ENCODE measurements around the gene CCL4. TPM values are rescaled to one million over a fixed set of nuclear protein-coding genes. Genes with fewer than 3 reads are reported as not detected.
A peak's percentile ranks its signal among the peaks of the same experiment; 100 is the strongest.

CCL4 gene
- total RNA-seq, 6 donors from 2014 or later, result 5.7 to 24.0 (median 14.1) TPM

- H3K27ac ChIP-seq, result no peak overlapping the region
- H3K4me3 ChIP-seq, result no peak overlapping the region
- 89 to 90% methylated on average over 8 of the region's 8 CpGs for WGBS, 2 donors
- H3K36me3 ChIP-seq, result no peaks in the 10 kb centered on the region
- H3K4me1 ChIP-seq, result no peaks in the 10 kb centered on the region
- H3K27me3 ChIP-seq, result no peaks in the 10 kb centered on the region
- TF ChIP-seq EP300 (IDR thresholded peaks at IDR 0.05) (no peak), POLR2A (IDR thresholded peaks at IDR 0.05) (no peak), POLR2AphosphoS5 (IDR thresholded peaks at IDR 0.05) (no peak), CTCF (IDR thresholded peaks at IDR 0.05) (no peak)
- DNase-seq, result peak in 1 of 2 donors; percentile 21
- no peaks in the 10 kb centered on the region for H3K9me3 ChIP-seq
- ATAC-seq (ENCODE audit: low FRiP score in 2 of 2), result no peak
Observed at GRCh38 chr17:36142806-36143205, 39.2 kb downstream of the CCL4 start.

- H3K27me3 ChIP-seq, result no peaks in the 10 kb centered on the region
- 94 to 100% methylated on average over 2 of the region's 2 CpGs for WGBS, 2 donors
- no peaks in the 10 kb centered on the region for H3K9me3 ChIP-seq
- DNase-seq, result no peak
- peaks cover 0 to 4% (median 2%) of the 10 kb centered on the region in 4 donors for H3K4me1 ChIP-seq
- TF ChIP-seq CTCF (IDR thresholded peaks at IDR 0.05) (no peak), EP300 (IDR thresholded peaks at IDR 0.05) (no peak), POLR2AphosphoS5 (IDR thresholded peaks at IDR 0.05) (no peak), POLR2A (IDR thresholded peaks at IDR 0.05) (no peak)
- peak in 1 of 2 donors; percentile 23 for ATAC-seq (ENCODE audit: low FRiP score in 2 of 2)
- H3K4me3 ChIP-seq, result no peak overlapping the region
- no peak overlapping the region for H3K27ac ChIP-seq
- H3K36me3 ChIP-seq, result no peaks in the 10 kb centered on the region
Observed at GRCh38 chr17:36144014-36144413, 40.4 kb downstream of the CCL4 start.

- TF ChIP-seq POLR2A (IDR thresholded peaks at IDR 0.05), result no peak
- no peak for TF ChIP-seq EP300 (IDR thresholded peaks at IDR 0.05)
- no peak for TF ChIP-seq CTCF (IDR thresholded peaks at IDR 0.05)
- no peak for TF ChIP-seq POLR2AphosphoS5 (IDR thresholded peaks at IDR 0.05)
- DNase-seq (no peak), ATAC-seq (ENCODE audit: low FRiP score in 2 of 2) (no peak)
- Histone ChIP-seq H3K27me3 (no peaks in the 10 kb centered on the region), H3K4me3 (no peak overlapping the region), H3K27ac (no peak overlapping the region), H3K36me3 (no peaks in the 10 kb centered on the region), H3K4me1 (peaks cover 0 to 9% (median 3%) of the 10 kb centered on the region in 4 donors), H3K9me3 (no peaks in the 10 kb centered on the region)
- WGBS, 2 donors, result 75% methylated on average over 5 of the region's 5 CpGs
Observed at GRCh38 chr17:36144981-36145729, 41.5 kb downstream of the CCL4 start.

GRCh38 chr17:36147601-36148000, 44.0 kb downstream of the CCL4 start:
- Histone ChIP-seq H3K9me3 (no peaks in the 10 kb centered on the region), H3K4me1 (peaks cover 0 to 9% (median 3%) of the 10 kb centered on the region in 4 donors), H3K4me3 (no peak overlapping the region), H3K27me3 (no peaks in the 10 kb centered on the region), H3K36me3 (no peaks in the 10 kb centered on the region), H3K27ac (no peak overlapping the region)
- 62 to 72% methylated on average over 3 of the region's 3 CpGs for WGBS, 2 donors
- ATAC-seq (ENCODE audit: low FRiP score in 2 of 2) (no peak), DNase-seq (no peak)
- TF ChIP-seq POLR2AphosphoS5 (IDR thresholded peaks at IDR 0.05) (no peak), POLR2A (IDR thresholded peaks at IDR 0.05) (no peak), CTCF (IDR thresholded peaks at IDR 0.05) (no peak), EP300 (IDR thresholded peaks at IDR 0.05) (no peak)
